Embryonic facial prominence (tissue), 1 donor: ENCODE data around the gene PRTFDC1.
"Not testable (repeated sequence)": the region's sequence is repeated elsewhere in the genome, so short reads cannot be mapped to it uniquely, and the experiment has no call there.

Experiments
- DNase-seq: peaks from one replicate; pipeline ENCODE4 v3.0.0-alpha.2; 2016; ENCODE audit errors: extremely low spot score

PRTFDC1 gene

DNA sequence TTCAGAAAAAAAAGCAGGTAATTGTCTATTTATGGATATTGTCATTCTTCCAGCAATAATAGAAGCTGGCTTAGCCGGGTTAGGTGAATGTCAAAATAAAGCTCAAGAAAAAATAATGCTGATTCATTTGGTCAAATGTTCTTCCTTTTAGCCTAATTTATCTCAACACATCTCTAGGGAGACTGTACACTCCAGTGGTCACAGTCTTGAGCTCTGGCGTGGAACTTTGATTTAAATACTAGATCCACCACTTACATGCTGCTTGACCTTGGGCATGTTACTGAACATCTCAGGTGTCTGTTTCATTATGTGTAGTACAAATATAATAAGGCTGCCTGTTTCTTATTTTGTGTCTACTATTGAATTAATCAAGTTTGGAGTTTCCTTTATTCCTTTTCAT lies 22.0 kb downstream of the PRTFDC1 start:
- no peak for DNase-seq

DNA sequence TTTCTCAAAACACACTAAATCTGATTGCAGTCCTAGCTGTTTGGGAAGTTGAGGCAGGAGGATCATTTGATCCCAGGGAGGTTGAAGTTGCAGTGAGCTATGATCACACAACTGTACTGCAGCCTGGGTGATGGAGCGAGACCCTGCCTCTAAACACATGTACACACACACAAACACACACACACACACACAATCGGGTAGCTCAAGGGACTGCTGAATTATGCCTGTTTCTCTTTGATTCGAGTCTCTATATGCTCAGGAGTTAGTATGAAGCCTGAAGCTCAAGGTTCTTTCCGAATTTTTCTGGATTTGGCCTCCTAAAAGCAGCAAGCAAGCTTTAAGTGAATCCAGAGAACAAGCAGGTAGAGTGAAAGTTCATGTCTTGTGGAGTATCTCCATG lies 22.5 kb downstream of the PRTFDC1 start:
- DNase-seq, result no peak

DNA sequence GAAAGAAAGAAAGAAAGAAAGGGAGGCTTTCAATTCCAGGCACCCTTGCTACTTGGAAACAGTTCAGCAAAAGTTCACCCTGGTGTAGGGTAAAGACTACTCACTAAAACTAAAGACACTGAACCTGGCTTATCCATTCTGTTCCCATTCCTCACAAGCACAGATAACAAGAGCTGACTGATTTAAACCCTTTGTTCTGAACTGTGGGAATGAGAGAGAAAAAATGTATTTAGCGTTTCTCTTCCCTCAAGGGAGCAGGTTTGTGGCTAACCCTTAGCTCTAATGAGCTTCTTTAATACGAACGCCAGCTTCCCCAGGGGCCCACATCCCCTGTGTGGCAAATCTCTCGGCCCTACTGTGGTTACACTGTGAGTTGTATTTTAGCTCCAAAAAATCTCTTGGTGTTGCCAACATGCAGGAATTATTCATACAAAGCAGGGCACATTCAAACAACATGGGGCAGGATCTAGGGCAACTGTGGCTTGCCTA lies 23.3 kb downstream of the PRTFDC1 start:
- no peak for DNase-seq

DNA sequence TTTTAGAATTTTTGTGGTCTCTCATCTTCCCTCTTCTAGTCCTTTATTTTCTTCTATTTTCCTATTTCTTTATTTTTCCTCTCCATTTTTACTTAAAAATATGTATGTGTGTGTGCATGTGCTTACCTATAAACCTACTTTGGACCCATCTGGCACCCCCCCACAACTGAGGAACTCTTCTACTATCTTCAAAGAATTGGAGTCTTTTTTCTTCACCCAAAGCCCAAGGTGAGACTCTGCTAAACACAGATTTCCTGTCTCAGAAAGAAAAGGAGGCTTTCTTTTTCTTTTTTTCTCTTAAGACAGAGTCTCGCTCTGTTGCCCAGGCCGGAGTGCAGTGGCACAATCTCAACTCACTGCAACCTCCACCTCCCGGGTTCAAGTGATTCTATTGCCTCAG lies 24.2 kb downstream of the PRTFDC1 start:
- no peak for DNase-seq

DNA sequence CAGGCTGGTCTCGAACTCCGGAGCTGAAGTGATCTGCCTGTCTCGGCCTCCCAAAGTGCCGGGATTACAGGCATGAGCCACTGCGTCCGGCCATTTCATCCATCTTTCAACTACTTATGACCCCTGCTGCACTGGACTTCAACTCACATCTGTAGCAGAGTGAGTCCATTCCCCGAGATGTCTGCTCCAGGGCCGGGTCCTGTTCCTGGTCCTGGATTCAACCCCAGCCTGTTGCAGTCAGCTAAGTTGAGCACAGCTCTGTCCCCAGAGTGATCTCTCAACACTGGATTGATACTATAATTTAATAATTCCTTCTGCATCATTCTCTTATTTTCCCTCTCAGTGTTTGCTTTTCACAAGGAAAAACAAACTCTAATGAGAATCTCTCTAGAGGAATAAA lies 25.8 kb downstream of the PRTFDC1 start:
- no peak for DNase-seq

DNA sequence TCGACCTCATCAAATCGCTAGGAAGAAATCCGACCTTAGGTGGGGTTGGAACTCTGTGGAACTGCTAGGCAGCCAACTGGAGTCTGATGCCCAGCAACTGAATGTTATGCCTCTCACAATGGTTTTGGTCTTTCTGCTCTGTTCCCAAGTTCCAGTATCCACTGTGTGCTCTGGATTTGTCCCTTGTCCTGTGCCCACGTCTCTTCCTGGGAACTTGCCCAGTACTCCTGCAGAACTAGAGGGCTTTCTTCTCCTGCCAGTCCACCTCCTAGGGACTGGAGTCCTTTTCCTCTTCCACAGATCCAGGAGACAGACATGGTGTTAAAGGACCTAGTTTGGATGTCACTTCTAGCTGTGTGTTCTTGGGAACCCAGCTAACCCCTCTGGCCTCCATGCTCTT lies 26.6 kb downstream of the PRTFDC1 start:
- no peak for DNase-seq

DNA sequence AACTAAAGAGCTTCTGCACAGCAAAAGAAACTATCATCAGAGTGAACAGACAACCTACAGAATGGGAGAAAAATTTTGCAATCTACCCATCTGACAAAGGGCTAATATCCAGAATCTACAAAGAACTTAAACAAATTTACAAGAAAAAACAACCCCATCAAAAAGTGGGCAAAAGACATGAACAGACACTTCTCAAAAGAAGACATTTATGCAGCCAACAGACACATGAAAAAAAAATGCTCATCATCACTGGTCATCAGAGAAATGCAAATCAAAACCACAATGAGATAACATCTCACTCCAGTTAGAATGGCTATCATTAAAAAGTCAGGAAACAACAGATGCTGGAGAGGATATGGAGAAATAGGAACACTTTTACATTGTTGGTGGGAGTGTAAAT lies 27.9 kb downstream of the PRTFDC1 start:
- not testable (repeated sequence) for DNase-seq

DNA sequence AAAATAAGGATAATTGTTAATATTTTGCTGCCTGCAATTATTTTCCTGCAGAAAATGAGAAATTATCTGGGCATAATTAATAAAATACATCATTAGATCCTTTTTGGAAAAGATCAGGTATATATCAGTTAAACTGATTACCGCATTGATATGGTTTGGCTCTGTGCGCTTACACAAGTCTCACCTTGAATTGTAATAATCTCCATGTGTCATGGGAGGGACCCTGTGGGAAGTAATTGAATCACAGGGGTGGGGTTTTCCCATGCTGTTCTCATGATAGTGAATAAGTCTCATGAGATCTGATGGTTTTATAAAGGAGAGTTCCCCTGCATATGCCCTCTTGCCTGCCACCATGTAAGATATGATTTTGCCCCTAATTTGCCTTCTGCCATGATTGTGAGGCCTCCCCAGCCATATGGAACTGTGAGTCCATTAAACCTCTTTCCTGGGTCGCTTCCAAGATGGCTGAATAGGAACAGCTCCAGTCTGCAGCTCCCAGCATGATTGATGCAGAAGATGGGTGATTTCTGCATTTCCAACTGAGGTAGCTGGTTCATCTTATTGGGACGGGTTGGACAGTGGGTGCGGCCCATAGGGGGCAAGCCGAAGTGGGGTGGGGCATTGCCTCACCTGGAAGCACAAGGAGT lies 30.1 kb downstream of the PRTFDC1 start:
- not testable (repeated sequence) for DNase-seq

DNA sequence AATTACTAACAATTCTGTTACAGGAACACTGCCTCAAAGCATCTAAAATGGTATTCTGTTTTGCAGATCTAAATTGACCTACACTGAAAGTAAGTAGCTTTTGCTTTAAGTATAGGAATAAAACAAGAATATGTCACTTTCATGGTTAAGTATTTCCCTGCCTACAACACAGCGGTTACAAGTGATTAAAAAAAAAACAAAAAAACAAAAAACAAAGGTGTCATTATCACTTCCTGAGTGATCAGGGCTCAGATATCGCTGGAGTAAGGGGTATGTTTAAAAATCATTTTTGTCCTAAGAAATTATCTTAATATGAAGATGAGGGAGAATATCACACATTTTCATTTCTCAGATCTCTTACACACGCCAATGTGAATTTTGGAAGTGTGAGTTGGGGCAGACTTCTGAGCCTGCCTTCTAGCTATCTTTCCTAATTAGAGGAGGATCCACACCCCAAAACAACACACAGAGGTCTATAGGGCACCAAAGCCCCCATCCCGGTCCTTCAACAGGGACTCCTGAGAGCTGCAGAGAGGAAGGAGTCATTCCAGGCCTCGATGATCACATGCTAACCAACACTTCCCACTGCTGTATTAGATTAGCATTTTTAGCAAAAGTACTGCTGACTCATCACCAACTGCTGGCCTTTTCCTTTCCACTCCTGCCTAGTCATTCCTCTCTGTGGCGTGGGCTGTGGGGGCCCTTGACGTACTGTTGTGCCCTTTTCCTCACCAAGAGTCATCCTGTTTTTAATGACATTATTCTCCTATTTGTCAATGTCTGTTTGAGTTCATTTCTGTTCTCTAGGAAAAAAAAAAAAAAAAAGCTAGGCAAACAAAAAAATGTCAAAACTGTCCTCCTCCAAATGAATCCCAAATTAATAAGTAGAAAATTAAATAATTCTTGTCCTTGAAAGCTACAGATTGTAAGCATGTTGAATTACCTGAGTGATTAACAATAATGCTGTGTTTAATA lies 31.2 kb downstream of the PRTFDC1 start:
- DNase-seq, result no peak

DNA sequence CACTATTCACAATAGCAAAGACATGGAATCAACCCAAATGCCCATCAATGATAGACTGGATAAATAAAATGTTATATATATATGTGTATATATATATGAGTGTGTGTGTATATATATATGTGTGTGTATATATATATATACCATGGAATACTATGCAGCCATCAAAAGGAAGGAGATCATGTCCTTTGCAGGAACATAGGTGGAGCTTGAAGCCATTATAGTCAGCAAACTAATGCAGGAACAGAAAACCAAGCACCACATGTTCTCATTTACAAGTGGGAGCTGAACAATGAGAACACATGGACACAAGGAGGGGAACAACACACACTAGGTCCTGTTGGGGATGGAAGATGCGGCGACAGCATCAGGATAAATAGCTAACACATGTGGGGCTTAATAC lies 32.2 kb downstream of the PRTFDC1 start:
- not testable (repeated sequence) for DNase-seq

DNA sequence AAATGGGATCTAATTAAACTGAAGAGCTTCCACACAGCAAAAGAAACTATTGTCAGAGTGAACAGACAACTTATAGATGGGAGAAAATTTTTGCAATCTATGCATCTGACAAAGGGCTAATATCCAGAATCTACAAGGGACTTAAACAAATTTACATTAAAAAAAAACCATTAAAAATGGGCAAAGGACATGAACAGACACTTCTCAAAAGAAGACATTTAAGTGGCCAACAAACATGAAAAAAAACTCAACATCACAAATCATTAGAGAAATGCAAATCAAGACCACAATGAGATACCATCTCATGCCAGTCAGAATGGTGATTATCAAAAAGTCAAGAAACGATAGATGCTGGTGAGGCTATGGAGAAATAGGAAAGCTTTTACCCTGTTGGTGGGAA lies 32.8 kb downstream of the PRTFDC1 start:
- not testable (repeated sequence) for DNase-seq

DNA sequence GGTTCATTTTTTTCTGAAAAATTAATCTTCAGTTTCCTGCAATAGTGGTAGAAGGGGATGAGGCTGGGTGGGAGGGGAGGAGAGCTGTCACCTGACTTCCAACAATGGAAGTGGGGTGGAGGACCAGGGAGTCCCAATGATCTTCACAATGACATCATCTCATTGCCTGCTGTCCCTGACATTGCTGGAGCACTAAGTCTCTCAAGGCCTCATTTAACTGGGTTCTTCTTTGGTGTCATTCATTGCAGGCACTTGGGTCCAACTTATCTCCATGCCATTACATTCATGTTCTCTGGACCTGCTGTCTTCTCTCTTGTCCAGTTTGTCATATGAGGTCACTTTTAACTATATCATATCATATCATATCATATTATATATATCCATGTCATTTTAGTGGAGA lies 34.4 kb downstream of the PRTFDC1 start:
- no peak for DNase-seq

DNA sequence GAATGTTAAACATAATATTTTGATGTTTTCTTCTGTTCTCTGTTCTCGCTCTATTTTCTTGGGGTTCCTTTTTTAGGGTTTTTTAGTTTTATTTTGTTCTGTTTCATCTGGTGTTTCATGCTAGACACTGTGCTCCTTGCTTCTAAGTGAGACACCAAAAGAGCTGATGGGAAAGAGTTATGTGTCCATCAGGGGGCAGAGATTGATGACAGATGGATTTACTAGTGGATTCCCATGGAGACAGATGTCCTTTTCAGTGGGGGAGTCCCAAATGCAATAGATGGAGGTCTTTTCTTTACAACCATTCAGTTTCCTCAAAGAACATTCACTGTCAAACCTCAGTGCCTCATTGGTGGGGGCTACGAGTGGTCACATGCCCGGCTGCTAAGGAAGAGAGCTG lies 34.9 kb downstream of the PRTFDC1 start:
- DNase-seq, result no peak

DNA sequence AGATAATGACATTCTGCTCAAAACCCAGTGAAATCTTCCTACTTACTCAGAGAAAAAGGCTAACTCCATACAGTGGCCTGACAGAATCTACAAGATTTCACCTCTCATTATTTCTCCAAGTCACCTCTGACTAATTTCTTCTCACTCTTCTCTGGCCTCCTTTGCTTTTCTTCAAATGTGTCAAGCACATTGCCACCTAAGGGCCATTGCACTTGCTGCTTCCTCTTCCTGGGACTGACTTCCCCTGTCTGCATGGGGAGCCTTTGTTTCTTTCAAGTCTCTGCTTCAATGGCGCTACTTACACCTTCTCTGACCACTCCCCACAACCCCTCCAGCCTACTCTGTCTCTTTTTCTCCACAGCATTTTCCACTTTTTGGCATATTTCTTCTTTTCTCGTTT lies 36.0 kb downstream of the PRTFDC1 start:
- no peak for DNase-seq

DNA sequence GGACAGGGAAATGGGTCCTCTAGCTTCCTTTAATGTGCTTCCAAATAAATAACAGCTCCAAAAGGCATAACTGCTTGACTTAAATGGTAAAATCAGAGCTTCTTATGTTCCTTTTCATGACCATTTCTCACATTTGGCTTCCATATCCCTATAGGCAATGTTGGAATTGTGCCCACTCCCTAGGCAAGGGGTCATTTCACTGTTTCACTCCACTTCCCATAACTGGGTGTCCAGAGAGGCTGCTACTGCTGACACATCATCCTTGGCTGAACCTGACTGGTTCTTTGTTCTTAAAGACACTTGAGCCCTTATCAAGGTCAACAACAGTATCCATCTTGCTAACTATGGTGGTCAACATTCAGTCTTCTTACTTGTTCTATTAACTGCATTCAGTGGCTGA lies 37.1 kb downstream of the PRTFDC1 start:
- no peak for DNase-seq

DNA sequence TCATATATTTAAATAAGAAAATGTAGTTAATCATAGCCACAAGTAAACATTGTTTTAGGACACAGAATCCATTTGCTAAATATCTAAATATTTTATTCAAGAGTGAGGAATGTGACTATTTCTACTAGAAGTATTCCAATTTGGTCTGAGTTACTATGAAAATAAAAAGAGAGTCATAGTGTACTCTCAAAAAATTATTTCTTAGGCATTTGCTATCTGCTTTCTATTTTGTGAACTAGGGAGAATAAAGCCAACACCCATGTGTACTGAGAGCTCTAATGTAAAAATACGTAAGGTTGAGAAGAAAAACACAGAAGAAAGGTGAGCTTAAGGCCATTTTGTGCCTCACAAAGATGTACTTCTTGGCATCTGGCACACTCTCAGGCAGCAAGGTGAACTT lies 38.3 kb downstream of the PRTFDC1 start:
- no peak for DNase-seq

DNA sequence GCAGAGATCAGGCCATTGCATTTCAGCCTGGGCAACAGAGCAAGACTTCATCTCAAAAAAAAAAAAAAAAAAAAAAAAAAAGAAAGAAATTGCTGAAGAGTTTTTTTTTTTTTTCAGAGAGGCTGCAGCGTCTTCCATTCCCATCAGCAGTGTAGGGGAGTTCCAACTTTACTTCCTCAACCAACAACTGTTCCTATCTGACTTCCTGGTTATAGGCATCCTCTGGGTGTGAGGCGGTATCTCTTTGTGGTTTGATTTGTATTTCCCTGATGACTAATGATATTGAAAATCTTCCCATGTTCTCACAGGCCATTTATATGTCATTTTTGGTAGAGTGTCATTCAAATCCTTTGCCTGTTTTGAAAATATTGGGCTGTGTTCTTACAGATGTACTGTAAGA lies 40.2 kb downstream of the PRTFDC1 start:
- no peak for DNase-seq

DNA sequence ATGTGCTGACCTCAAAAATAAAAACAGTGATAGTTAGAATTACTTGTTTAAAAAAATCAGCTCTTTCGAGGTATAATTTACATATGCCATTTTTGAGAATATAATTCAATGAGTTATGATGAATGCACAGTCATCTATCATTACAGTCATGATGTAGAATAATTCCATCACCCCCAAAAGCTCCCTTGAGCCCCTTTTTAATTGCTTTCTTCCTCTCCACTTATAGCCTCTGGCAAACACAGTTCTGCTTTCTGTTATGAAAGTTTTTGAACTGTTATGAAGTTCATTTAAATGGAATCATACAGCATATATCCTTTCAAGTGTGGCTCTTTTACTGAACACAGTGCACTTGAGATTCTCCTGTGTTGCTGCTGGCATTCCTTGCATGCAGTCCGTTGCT lies 41.4 kb downstream of the PRTFDC1 start:
- DNase-seq, result no peak

DNA sequence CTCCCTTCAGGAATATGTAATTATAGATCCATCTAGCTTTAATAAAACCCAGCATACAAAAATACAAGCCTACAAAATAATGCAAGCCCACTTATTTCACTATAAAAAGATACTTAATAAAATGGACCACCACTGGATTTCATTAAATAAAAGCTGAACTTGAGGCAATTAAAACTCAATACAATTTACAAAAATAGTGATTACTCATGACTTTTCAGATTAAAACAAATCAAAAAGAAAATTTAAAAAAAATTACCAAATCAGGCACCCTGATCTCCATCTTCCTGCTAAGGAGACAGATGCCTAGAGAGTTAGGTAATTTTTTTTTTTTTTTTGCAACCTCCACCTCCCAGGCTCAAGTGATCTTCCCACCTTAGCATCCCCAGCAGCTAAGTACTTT lies 41.8 kb downstream of the PRTFDC1 start:
- DNase-seq, result no peak

DNA sequence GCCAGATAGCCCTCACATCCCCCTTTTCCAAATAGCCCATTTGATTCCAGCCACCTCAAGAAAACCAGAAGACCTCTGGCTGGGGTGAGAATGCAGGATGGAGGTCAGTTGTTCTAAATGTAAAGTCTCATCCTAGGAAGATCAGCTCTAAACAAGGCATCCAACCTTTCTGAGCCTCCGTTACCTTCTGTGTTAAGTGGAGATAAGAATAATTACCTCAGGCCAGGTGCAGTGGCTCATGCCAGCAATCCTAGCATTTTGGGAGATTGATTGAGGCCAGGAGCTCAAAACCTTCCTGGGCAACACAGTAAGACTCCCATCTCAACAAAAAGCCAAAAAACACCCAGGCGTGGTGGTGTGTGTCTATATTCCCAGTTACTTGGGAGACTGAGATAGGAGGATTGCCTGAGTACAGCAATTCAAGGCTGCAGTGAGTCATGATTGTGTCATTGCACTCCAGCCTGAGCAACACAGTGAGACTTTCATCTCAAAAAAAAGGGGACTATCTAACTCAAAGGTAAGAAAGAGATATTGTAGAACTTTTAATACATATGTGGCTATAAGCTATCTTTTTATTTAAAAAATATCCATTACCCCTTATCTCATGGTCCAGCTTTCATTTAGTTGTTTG lies 43.5 kb downstream of the PRTFDC1 start:
- DNase-seq, result no peak

DNA sequence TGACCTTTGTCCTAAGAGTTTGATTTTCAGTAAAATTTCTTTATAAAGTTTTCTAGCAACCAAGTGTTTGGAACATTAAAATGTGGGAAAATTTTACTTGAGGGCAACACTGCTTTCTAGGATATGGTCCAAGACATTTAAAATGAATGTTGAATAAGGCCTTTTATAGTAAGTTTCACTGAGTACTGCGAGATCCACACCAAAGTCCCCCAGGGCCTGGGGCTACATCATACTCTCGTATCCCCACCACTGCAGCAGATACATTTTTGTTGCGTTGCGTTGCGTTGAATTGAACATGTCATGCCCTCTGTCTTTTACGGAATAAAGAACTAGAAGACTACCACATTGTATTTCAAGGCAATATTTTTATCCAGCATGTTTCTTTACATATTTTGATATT lies 44.5 kb downstream of the PRTFDC1 start:
- no peak for DNase-seq

DNA sequence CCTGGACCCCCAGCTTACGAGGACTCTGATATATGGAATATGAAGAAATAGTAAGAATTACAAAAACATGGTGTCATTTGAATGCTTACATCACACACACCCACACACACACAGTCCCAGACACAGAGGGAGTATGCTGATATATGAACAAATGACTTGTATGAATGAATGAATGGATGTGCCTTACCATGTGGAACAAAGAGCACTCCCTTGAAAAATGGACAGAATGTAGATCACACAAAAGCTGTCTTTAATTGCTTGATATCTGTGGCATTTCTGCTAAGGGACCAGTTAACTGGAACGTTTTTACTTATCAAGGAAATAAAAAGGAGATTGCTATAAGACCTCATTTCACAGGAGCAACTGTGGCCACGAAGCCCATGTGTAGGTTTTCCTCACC lies 46.0 kb downstream of the PRTFDC1 start:
- no peak for DNase-seq

DNA sequence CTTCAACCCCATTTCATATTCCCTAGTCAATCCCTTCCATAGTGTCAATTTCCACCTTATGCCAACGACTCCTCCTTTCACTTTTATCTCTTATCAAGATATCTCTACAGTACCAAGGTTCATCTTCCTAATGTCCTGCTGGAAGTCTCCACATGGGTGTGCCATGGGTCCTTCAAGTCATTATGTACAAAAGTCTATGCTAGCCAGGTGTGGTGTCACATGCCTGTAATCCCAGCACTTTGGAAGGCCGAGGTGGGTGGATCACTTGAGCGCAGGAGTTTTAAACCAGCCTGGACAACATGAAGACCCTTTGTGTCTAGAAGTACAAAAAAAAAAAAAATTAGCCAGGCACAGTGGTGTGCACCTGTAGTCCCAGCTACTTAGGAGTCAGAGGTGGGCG lies 47.6 kb downstream of the PRTFDC1 start:
- no peak for DNase-seq
